ENCODE data around the gene CATSPERD. TPM values are rescaled to one million over a fixed set of nuclear protein-coding genes. Genes with fewer than 3 reads are reported as not detected.

The CATSPERD gene
- total and polyA plus RNA-seq, 12 donors, result not detected

DNA sequence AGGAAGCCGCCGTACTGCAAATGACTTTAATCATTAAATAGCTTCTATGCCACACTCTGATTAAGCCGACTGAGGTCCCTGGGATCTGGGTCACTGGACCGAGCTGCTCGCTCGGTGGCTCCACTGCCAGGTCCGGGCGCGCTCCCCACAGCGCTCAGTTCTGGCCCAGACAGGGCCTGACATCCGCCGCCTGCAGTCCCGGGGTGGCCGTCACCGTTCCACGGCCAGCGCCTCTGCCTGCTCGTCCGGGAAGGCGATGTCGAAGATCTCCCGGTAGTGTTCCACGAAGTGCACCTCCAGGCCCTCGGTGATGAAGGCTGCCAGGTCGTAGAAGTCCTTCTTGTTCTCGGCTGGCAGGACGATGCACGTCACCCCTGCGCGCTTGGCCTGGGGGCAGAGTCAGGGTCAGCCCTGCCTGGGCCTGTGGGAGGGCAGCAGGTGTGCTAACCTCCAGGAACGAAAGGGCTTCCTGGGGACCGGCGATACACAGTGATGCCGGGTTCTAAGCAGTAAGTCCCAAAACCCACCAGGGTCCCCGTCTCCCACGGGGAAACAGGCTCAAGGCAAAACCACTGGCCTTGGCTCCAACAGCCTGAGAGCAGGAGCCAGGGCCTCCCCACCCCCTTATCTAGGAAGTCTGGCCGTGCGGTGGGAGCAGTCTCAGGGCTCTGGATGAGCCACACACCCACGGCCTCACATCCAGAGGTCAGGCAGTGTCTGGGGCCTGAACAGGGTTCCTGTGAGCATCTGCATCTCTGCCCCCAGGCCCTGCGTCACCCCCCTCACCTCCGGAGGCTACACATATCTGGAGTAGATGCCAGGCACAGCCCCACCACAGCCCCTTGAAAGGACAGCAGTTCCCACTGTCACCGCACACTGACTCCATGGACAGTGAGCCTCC is 28.4 kb upstream of the CATSPERD start:
- peak in 6 of 7 donors; percentile 55 to 67 (median 62) for DNase-seq
- H3K9me3 ChIP-seq (replicated peaks in 1 of 3), result no peaks in the 10 kb centered on the region
- WGBS, 4 donors, result 34 to 65% (median 40%) methylated on average over 10 to 42 of the region's 42 CpGs
- H3K27ac ChIP-seq, result peak overlapping the region; percentile 6 to 95 (median 93)
- peak overlapping the region in 1 of 4 donors; percentile 67 for H3K4me3 ChIP-seq
- H3K4me1 ChIP-seq (replicated peaks in 1 of 2), result peaks cover 12 to 26% of the 10 kb centered on the region in 2 donors
- intact Hi-C loops (cut with DNase I), result no loop called here
- peaks cover 0 to 55% of the 10 kb centered on the region in 2 donors for H3K36me3 ChIP-seq (replicated peaks in 1 of 2)
- no peak for TF ChIP-seq POLR2A (IDR thresholded peaks at IDR 0.05)
- TF ChIP-seq, protein P1, sequence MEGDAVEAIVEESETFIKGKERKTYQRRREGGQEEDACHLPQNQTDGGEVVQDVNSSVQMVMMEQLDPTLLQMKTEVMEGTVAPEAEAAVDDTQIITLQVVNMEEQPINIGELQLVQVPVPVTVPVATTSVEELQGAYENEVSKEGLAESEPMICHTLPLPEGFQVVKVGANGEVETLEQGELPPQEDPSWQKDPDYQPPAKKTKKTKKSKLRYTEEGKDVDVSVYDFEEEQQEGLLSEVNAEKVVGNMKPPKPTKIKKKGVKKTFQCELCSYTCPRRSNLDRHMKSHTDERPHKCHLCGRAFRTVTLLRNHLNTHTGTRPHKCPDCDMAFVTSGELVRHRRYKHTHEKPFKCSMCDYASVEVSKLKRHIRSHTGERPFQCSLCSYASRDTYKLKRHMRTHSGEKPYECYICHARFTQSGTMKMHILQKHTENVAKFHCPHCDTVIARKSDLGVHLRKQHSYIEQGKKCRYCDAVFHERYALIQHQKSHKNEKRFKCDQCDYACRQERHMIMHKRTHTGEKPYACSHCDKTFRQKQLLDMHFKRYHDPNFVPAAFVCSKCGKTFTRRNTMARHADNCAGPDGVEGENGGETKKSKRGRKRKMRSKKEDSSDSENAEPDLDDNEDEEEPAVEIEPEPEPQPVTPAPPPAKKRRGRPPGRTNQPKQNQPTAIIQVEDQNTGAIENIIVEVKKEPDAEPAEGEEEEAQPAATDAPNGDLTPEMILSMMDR (IDR thresholded peaks at IDR 0.05), result no peak
- no peaks in the 10 kb centered on the region for H3K27me3 ChIP-seq

DNA sequence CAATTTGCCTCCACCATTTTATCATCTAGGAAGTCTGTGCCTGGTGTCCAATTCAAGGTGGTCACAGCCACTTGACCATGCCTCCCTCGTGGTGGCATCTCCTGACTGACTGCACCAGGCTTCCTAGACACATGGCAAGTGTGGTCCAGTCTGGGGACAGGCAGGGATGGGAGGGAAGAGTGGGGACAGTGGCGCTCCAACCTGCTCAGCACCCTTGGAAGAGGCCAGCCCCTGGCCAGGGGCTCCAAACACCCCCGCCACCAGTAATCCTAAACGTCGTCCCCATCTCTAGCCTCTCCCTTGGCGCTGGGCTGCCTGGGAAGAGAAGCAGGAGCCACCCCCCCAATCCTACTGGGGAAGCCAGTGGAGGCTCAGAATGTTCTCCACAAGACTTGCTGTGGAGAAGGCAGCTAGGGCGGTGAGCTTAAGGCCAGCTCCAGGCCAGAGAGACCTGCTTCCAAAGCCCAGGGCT is 27.7 kb upstream of the CATSPERD start:
- TF ChIP-seq POLR2A (IDR thresholded peaks at IDR 0.05), result no peak
- TF ChIP-seq, protein P1 (IDR thresholded peaks at IDR 0.05), result no peak
- Histone ChIP-seq H3K4me3 (no peak overlapping the region), H3K9me3 (replicated peaks in 1 of 3) (no peaks in the 10 kb centered on the region), H3K27me3 (no peaks in the 10 kb centered on the region), H3K36me3 (replicated peaks in 1 of 2) (peaks cover 0 to 55% of the 10 kb centered on the region in 2 donors), H3K27ac (peak overlapping the region; percentile 6 to 95 (median 93)), H3K4me1 (replicated peaks in 1 of 2) (peaks cover 12 to 22% of the 10 kb centered on the region in 2 donors)
- 11 to 68% (median 56%) methylated on average over 1 to 7 of the region's 7 CpGs for WGBS, 4 donors
- intact Hi-C loops (cut with DNase I), result no loop called here
- no peak for DNase-seq

DNA sequence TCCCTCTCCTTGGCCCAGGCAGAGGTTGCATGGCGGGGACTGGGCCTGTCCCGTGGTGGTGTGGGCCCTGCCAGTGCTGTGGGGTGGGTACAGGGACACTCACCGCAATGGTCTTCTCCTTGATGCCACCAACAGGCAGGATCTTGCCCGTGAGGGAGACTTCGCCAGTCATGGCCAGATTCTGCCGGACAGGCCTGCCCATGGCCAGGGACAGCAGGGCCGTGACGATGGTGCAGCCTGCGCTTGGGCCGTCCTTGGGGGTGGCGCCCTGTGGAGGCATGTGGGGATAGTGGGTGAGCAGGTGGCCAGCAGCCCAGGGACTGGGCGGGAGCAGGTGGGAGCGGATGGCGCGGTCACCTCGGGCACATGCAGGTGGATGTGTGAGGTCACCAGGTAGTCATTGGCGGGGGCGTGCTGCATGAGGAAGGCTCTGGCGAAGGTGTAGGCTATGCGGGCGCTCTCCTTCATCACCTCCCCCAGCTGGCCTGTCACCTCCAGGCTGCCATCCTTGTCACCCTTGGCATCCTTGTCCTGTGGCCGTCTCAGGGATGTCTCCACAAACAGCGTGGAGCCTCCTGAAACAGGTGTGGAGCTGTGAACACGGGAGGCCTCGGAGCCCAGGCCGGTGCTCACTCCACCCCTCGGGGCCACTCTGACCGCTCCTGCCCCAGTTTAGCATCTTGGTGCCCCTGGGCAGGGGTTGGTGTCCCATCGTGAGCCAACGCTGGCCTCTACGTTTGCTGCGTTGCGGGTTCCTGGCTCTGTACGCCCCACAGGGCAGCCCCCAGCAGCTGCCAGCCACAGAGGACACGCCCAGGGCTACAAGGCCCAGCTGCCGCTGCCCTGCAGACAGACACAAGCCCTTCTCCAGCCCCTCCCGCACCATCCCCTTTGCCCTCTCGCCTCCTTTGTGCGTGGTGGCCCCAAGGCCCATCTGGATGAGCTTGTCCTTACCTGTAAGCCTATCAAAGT is 27.0 kb upstream of the CATSPERD start:
- peaks cover 0 to 60% of the 10 kb centered on the region in 2 donors for H3K36me3 ChIP-seq (replicated peaks in 1 of 2)
- no peaks in the 10 kb centered on the region for H3K9me3 ChIP-seq (replicated peaks in 1 of 3)
- intact Hi-C loops (cut with DNase I), result no loop called here
- peak overlapping the region in 4 of 5 donors; percentile 6 to 95 (median 92) for H3K27ac ChIP-seq
- peaks cover 14 to 29% of the 10 kb centered on the region in 2 donors for H3K4me1 ChIP-seq (replicated peaks in 1 of 2)
- DNase-seq, result peak in 4 of 7 donors; percentile 54 to 69 (median 66)
- WGBS, 4 donors, result 62 to 72% (median 66%) methylated on average over 28 to 39 of the region's 39 CpGs
- no peaks in the 10 kb centered on the region for H3K27me3 ChIP-seq
- TF ChIP-seq, protein P1 (IDR thresholded peaks at IDR 0.05), result no peak
- TF ChIP-seq POLR2A (IDR thresholded peaks at IDR 0.05), result no peak
- H3K4me3 ChIP-seq, result no peak overlapping the region
